ENCODE results near the gene ZNF200. TPM values are rescaled to one million over a fixed set of nuclear protein-coding genes. Genes with fewer than 3 reads are reported as not detected.
"Not testable (repeated sequence)": the region's sequence is repeated elsewhere in the genome, so short reads cannot be mapped to it uniquely, and the experiment has no call there.

ZNF200 gene
- total RNA-seq, 3 donors from 2014 or later = 9.0 to 9.7 (median 9.6) TPM

DNA sequence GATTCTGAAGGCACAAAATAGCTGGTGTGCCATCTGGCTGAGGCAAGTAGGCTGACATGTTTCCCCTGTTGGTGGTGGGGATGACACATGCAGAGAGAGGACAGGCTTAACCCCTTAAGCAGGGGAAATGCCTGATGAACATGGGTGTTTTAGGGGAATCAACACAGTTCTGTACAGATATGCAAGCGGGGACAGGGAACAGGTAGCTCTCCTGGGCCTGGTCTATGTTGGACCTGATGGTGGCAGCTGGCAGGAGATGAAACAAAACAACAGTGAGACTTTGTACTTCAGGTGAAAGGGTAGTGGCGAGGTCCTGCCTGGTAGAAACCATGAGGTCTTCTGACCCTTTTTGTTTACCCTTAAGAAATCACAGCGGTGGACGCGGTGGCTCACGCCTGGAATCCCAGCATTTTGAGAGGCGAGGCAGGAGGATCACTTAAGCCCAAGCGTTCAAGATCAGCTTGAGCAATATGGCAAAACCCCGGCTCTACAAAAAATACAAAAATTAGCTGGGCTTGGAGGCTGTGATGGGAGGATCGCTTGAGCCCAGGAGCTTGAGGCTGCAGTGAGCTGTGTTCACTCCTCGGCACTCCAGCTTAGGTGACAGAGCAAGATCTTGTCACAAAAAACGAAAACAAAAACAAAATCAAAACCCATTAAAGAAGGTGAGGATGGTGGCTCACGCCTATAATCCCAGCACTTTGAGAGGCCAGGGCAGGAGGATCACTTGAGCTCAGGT, 36.5 kb downstream of the ZNF200 start:
- ATAC-seq (no peak), DNase-seq (no peak)
- H3K27me3 Mint-ChIP-seq (ENCODE audit: low read depth) = peaks cover 33% of the 10 kb centered on the region
- no peak overlapping the region for H3K4me3 Mint-ChIP-seq
- peaks cover 4% of the 10 kb centered on the region for H3K4me1 Mint-ChIP-seq (ENCODE audit: low read depth)
- H3K9me3 Mint-ChIP-seq = no peaks in the 10 kb centered on the region
- no peaks in the 10 kb centered on the region for H3K36me3 Mint-ChIP-seq (ENCODE audit: insufficient read depth)

DNA sequence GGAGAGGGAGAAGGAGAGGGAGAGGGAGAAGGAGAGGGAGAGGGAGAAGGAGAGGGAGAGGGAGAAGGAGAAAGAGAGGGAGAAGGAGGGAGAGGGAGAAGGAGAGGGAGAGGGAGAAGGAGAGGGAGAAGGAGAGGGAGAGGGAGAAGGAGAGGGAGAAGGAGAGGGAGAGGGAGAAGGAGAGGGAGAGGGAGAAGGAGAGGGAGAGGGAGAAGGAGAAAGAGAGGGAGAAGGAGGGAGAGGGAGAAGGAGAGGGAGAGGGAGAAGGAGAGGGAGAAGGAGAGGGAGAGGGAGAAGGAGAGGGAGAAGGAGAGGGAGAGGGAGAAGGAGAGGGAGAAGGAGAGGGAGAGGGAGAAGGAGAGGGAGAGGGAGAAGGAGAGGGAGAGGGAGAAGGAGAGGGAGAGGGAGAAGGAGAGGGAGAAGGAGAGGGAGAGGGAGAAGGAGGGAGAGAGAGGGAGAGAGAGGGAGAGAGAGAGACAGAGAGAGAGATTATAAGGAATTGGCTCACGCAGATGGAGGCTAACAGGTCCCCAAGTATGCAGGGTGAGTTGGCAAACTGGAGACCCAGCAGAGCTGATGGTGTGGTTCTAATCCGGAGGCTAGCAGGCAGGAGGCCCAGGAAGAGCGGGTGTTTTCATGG, 37.1 kb downstream of the ZNF200 start:
- not testable (repeated sequence) for ATAC-seq

DNA sequence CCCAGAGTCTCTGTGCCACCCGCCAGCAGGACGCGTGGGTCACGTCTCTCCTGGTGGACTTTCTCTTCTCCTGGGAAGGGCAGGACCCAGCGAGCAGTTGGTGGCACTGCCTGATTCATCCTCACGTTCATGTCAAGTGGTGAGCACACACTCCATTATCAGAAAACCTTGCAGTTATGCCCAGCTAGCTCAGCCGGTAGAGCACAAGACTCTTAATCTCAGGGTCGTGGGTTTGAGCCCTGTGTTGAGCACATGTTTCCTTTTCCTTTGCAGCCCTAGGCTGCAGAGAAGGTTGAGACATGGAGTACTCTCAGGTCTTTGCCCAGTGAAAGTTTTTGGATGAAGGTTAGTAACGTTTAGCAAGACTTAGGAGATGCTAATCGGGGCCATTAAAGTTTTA, 39.0 kb downstream of the ZNF200 start:
- DNase-seq (no peak), ATAC-seq (no peak)
- Mint-ChIP-seq H3K4me3 (no peak overlapping the region), H3K4me1 (ENCODE audit: low read depth) (peaks cover 10% of the 10 kb centered on the region), H3K9me3 (no peaks in the 10 kb centered on the region), H3K36me3 (ENCODE audit: insufficient read depth) (no peaks in the 10 kb centered on the region), H3K27me3 (ENCODE audit: low read depth) (peaks cover 54% of the 10 kb centered on the region)

More for the DNA sequence above, 37.1 kb downstream of the ZNF200 start:
- H3K4me1 Mint-ChIP-seq (ENCODE audit: low read depth); H3K4me3 Mint-ChIP-seq; H3K9me3 Mint-ChIP-seq; H3K36me3 Mint-ChIP-seq (ENCODE audit: insufficient read depth); DNase-seq: not testable (repeated sequence)
- peaks cover 40% of the 10 kb centered on the region for H3K27me3 Mint-ChIP-seq (ENCODE audit: low read depth)

DNA sequence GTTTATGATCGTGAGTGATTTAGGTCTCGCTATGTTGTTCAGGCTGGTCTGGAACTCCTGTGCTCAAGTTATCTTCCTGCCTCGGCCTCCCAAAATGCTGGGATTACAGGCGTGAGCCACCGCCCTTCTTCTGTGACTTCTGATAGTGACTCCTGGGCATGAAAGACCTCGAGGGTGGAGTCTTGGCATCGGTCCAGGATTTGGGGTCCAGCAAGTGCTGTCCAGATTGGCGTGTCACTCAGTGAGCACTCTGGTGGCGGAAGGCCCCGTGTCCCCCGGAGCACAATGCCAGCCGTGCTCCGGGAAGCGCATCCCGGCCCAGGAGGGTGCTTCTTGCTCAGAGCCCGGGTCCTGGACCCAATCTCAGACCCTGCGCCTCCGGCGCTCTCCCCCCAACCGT, 40.2 kb downstream of the ZNF200 start:
- H3K4me1 Mint-ChIP-seq (ENCODE audit: low read depth) = peaks cover 19% of the 10 kb centered on the region
- H3K27me3 Mint-ChIP-seq (ENCODE audit: low read depth) = peaks cover 62% of the 10 kb centered on the region
- no peak overlapping the region for H3K4me3 Mint-ChIP-seq
- ATAC-seq (no peak), DNase-seq (no peak)
- no peaks in the 10 kb centered on the region for H3K9me3 Mint-ChIP-seq
- H3K36me3 Mint-ChIP-seq (ENCODE audit: insufficient read depth) = no peaks in the 10 kb centered on the region

DNA sequence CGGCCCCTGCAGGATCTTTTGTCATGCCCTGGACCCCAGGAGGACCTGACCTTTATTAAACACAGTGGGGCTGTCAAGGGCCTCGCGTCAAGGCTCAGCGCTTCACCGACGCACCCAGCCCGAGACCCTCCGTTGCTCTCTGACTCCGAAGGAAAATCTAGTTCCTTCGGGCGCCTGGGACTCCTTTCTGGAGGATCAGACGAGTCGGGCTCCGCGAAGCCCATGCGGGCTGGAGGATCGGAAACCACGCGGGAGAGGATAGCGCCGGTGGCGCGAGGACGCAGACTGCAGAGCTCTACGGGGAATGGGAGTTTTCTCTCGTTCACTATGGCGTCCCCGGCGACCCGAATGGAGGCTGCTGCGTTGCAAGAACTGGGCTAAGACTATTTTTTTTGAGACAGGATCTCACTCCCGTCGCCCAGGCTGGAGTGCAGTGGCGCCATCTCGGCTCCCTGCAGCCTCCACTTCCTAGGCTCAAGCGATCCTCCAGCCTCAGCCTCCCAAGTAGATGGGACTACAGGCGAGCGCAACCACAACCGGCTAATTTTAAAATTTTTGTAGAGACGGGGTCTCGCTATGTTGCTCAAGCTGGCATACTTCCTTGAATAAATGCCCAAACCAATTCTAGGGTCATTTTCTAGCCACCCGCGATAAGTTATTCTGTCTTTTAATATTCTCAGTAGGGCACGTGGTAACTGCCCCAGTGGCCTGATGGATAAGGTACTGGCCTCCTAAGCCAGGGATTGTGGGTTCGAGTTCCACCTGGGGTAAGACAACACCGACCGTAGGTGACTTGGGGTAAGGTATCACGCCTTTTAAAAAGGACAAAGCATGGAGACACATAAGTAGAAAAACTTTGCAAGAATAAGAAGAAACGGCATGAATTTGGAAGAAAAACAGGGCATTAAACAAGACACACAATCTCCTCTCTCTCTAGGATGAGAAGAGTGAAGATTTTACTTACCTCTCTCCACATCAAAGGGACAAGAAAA, 41.4 kb downstream of the ZNF200 start:
- DNase-seq (no peak), ATAC-seq (no peak)
- Mint-ChIP-seq H3K27me3 (ENCODE audit: low read depth) (peaks cover 74% of the 10 kb centered on the region), H3K4me1 (ENCODE audit: low read depth) (peaks cover 30% of the 10 kb centered on the region), H3K36me3 (ENCODE audit: insufficient read depth) (no peaks in the 10 kb centered on the region), H3K4me3 (no peak overlapping the region), H3K9me3 (no peaks in the 10 kb centered on the region)

DNA sequence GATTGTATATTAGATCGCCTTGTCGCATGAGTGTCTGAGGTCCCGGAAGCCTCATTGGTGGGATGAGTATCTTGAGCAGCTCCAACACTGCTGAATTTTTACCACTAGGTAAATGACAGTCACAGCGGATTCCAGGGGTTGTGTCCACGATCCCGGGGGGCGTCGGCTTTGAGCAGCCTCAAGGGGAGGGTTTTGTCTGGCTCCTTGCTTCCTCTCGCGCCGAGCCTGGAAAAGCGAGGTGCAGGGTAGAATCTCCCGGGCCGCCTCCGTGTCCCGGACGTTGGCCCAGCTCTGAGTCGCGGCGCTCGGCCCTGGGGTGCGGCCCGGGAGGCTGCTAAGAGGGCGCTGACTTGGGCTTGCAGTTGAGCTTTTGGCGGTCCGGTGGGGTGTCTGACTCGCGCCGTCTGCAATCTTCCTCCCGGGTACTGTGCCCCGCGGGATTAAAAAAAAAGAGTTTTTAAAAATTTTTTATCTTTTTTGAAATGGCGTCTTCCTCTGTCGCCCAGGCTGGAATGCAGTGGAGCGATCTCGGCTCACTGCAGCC, 42.4 kb downstream of the ZNF200 start:
- H3K4me3 Mint-ChIP-seq = no peak overlapping the region
- DNase-seq (no peak), ATAC-seq (no peak)
- H3K9me3 Mint-ChIP-seq = no peaks in the 10 kb centered on the region
- H3K27me3 Mint-ChIP-seq (ENCODE audit: low read depth) = peaks cover 77% of the 10 kb centered on the region
- H3K4me1 Mint-ChIP-seq (ENCODE audit: low read depth) = peaks cover 37% of the 10 kb centered on the region
- no peaks in the 10 kb centered on the region for H3K36me3 Mint-ChIP-seq (ENCODE audit: insufficient read depth)

DNA sequence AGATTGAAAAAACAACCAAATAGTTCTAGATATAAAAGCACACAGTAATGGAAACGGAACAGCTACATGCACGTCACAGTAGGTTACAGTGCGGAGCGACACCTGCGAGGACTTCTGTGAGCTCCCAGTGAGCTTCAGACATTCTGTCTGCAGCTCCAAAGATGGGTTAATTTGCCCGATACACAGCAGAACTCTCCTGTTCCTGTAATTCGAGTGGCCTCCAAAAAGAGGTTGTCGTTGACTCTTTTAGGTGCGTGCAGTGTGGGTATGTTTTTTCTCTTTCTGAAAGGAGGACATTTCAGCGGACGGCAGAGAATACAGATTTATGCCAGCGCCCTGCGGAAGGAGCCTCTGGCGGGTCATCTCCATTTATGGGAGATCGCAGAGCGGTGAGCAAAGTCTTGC, 44.0 kb downstream of the ZNF200 start:
- Mint-ChIP-seq H3K9me3 (no peaks in the 10 kb centered on the region), H3K4me1 (ENCODE audit: low read depth) (peaks cover 41% of the 10 kb centered on the region), H3K27me3 (ENCODE audit: low read depth) (peaks cover 86% of the 10 kb centered on the region), H3K36me3 (ENCODE audit: insufficient read depth) (no peaks in the 10 kb centered on the region), H3K4me3 (peak overlapping the region; percentile 66)
- ATAC-seq (no peak), DNase-seq (no peak)

DNA sequence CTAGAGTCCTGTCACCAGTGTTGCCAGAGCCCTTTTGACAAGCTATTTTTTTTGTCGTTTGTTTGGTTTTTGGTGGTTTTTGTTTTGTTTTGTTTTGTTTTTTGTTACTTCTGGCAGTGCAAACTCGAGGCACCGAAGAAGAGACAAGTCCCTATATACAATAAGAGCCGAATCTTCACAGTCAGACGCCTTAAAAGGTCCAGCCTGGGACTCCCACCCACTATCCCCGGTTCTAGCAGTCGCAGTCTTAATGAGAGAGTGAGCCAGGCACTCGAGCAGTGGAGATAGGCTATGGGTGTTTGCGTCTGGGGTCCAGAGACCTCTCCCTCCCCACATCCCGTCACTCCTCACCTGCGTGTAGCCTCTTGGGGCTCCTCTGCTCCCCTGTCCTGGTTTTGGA, 45.1 kb downstream of the ZNF200 start:
- ATAC-seq (no peak), DNase-seq (no peak)
- Mint-ChIP-seq H3K27me3 (ENCODE audit: low read depth) (peaks cover 82% of the 10 kb centered on the region), H3K4me1 (ENCODE audit: low read depth) (peaks cover 41% of the 10 kb centered on the region), H3K4me3 (peak overlapping the region; percentile 71), H3K36me3 (ENCODE audit: insufficient read depth) (no peaks in the 10 kb centered on the region), H3K9me3 (no peaks in the 10 kb centered on the region)

DNA sequence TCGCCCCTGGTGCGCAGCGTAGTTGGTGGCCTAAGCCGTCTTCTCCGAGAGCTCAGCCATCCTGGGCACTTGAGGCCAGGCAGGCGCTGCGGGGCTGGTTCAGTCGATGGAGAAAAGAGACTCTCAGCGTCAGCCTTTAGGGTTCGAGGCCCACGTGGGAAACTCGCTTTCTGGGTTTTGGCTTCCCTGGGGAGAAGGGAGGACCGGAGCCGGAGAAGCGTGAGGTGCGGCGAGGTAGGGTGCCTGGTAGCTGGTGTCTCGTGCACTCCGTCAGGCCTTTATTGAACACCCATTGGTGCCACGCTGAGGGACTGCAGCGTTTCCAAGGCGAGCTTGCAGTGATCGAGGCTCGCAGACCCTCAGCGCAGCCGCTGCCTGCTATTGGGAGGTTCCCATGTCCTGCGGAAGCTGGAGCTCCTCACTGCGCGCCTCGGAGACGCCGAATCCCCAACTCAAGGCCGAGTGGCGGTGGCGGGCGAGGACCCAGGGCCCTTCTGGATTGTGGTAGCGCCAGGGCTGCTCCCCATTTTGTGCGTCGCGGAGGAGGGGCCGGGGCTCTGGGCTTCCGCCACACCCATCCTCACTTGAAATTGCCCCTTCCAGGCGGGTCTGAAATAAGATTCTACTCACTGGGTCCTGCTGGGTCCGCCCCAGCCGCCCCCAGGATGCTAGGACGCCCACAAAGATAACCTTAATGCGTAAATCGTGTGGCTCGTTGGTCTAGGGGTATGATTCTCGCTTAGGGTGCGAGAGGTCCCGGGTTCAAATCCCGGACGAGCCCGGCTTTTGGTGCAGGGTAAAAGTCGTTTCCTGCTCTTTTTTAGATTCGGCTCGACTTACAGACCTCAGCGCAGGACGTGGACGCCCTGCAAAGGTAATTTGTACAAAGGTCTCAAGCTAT, 45.8 kb downstream of the ZNF200 start:
- Mint-ChIP-seq H3K4me3 (peak overlapping the region; percentile 71), H3K9me3 (no peaks in the 10 kb centered on the region), H3K36me3 (ENCODE audit: insufficient read depth) (no peaks in the 10 kb centered on the region), H3K27me3 (ENCODE audit: low read depth) (peaks cover 80% of the 10 kb centered on the region), H3K4me1 (ENCODE audit: low read depth) (peaks cover 42% of the 10 kb centered on the region)
- no peak for DNase-seq
- peak; percentile 25 to 35 for ATAC-seq

DNA sequence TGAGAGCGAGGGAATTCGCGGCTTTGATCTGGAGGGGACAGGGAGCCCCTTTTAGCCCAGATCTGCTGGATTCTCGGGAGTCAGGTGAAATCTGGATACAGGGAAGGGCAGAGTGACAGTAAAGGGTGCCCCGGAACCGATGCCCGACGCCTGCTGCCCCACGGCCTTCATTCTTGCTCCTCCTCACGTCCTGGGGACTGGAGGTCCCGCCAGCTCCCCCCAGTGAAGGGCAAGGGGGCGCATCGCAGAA, 46.4 kb downstream of the ZNF200 start:
- ATAC-seq = no peak

DNA sequence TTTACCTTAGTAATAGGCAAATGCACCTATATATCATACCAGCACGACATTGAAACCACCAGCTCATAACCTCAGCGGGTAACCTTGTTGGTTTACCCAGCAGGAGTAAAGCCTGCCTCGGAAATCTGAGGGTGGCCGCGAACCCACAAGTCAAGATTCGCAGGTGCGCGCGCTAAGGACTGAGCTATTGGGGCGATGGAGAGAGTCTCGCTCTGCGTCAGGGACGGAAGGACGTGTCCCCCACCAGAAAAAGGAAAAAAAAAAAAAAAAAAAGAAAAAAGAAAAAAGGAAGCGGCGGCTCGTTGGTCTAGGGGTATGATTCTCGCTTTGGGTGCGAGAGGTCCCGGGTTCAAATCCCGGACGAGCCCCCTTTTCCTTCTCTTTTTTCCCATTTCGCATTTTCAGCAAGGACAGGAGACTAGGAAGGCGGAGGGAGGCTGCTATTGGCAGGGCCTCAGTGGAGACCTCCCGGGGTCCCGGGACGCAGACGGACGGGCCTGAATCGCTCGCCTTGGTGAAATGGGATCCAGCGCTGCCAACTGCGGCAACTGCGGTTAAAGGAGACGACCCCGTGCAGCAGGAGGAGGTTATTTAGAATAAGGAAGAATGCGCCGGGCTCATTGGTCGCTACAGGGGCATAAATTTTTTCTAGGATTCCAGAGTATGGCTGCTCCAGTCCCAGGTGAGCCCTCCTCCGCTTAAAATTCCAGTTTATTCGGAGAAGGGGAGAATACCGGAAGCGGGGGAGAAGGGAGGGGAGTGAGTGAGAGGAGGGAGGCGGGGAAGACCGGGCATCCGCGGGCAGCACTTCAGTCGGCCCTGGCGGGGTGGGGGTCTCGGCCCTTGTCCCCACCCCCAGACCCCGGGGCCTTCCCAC, 46.9 kb downstream of the ZNF200 start, which contains the start of gene OR1F1:
TSS of gene OR1F1 (plus strand) at position 407 of the 877 bp plus-strand sequence.
- Mint-ChIP-seq H3K4me3 (peak within 1 kb of the TSS; percentile 71), H3K36me3 (ENCODE audit: insufficient read depth) (no peaks in the 10 kb centered on the region), H3K9me3 (no peaks in the 10 kb centered on the region), H3K27me3 (ENCODE audit: low read depth) (peaks cover 80% of the 10 kb centered on the region), H3K4me1 (ENCODE audit: low read depth) (peaks cover 50% of the 10 kb centered on the region)
- peak; percentile 69 to 78 for ATAC-seq
- DNase-seq = peak; percentile 31

More for the DNA sequence above, 46.4 kb downstream of the ZNF200 start:
- Mint-ChIP-seq H3K4me1 (ENCODE audit: low read depth) (peaks cover 44% of the 10 kb centered on the region), H3K27me3 (ENCODE audit: low read depth) (peaks cover 80% of the 10 kb centered on the region), H3K4me3 (peak overlapping the region; percentile 71), H3K9me3 (no peaks in the 10 kb centered on the region), H3K36me3 (ENCODE audit: insufficient read depth) (no peaks in the 10 kb centered on the region)
- DNase-seq = no peak

DNA sequence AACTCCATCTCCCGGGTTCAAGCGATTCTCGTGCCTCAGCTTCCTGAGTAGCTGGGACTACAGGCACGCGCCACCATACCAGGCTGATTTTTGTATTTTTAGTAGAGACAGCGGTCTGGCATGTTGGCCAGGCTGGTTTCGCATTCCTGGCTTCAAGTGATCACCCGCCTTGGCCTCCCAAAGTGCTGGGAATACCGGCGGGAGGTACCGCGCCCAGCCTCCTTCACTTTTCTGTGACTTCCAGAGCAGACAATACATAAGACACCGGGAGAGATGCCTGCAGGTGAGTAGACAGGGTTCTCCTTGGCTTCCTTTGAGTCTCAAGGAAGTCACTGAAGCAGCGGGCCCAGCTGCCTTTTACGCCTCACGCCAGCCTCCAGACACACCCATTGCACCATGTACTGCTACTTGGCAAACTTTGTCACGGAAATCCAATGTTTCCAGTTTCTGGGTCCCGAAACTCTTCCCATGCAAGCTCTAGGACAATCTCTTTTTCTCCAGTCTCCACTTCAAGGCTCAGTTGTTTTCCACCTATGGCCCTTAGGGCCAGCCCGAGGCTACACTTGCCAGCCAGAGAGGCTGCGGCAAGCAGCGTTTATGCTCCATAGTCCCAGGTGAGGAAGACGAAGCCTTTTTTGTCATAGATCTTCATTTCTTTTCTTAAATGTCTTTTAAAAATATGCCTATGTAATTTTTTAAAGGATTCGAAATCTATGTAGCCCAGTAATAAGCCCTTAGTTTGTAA, 47.8 kb downstream of the ZNF200 start:
- H3K27me3 Mint-ChIP-seq (ENCODE audit: low read depth) = peaks cover 82% of the 10 kb centered on the region
- H3K9me3 Mint-ChIP-seq = no peaks in the 10 kb centered on the region
- H3K4me1 Mint-ChIP-seq (ENCODE audit: low read depth) = peaks cover 55% of the 10 kb centered on the region
- ATAC-seq (no peak), DNase-seq (no peak)
- no peaks in the 10 kb centered on the region for H3K36me3 Mint-ChIP-seq (ENCODE audit: insufficient read depth)
- peak overlapping the region; percentile 71 for H3K4me3 Mint-ChIP-seq
